COLO829 (cell line): Measurements from ENCODE around the gene EFCAB5.
"Not testable (repeated sequence)": the region's sequence is repeated elsewhere in the genome, so short reads cannot be mapped to it uniquely, and the experiment has no call there.

Experiments used
- DNase-seq: peaks from one replicate; pipeline ENCODE4 v3.0.0; 2012; ENCODE audit warnings: low spot score

Gene EFCAB5

GRCh38 chr17:29941334-29941733 is at the start of gene EFCAB5:
Gene EFCAB5 (plus strand): TSS chr17:29941634. CDS start chr17:29941797, 163 bp downstream.
- no peak for DNase-seq

- DNase-seq: no peak
Measured at GRCh38 chr17:29892201-29892600, 49.2 kb upstream of the EFCAB5 start.

- not testable (repeated sequence) for DNase-seq
Measured at GRCh38 chr17:29897136-29897535, 44.3 kb upstream of the EFCAB5 start.

- no peak for DNase-seq
Measured at GRCh38 chr17:29903471-29903870, 38.0 kb upstream of the EFCAB5 start.

- no peak for DNase-seq
Measured at GRCh38 chr17:29905086-29905878, 36.2 kb upstream of the EFCAB5 start.

GRCh38 chr17:29905879-29906167 is 35.6 kb upstream of the EFCAB5 start:
- DNase-seq: no peak

GRCh38 chr17:29906969-29907368 is 34.5 kb upstream of the EFCAB5 start:
- no peak for DNase-seq

- DNase-seq: no peak
Measured at GRCh38 chr17:29909236-29910003, 32.0 kb upstream of the EFCAB5 start.

GRCh38 chr17:29911641-29912177 is 29.7 kb upstream of the EFCAB5 start:
- DNase-seq: no peak

GRCh38 chr17:29914819-29915537 is 26.5 kb upstream of the EFCAB5 start:
- peak; percentile 54 for DNase-seq

GRCh38 chr17:29918016-29918415 is 23.4 kb upstream of the EFCAB5 start:
- DNase-seq: no peak

- DNase-seq: no peak
Measured at GRCh38 chr17:29918922-29919856, 22.2 kb upstream of the EFCAB5 start.

GRCh38 chr17:29924786-29925185 is 16.6 kb upstream of the EFCAB5 start:
- DNase-seq: no peak

- no peak for DNase-seq
Measured at GRCh38 chr17:29927546-29927945, 13.9 kb upstream of the EFCAB5 start.

- no peak for DNase-seq
Measured at GRCh38 chr17:29929006-29929532, 12.4 kb upstream of the EFCAB5 start.

GRCh38 chr17:29929533-29930408 is 11.7 kb upstream of the EFCAB5 start, which contains the start of gene SSH2:
Gene SSH2 (minus strand): TSS chr17:29930228. CDS start chr17:29930000, 228 bp downstream.
- DNase-seq: peak; percentile 51

GRCh38 chr17:29930409-29931010 is 10.9 kb upstream of the EFCAB5 start:
- no peak for DNase-seq

- peak; percentile 74 for DNase-seq
Measured at GRCh38 chr17:29931231-29931932, 10.1 kb upstream of the EFCAB5 start.

- DNase-seq: no peak
Measured at GRCh38 chr17:29933379-29933778, 8.1 kb upstream of the EFCAB5 start.
